HepG2 (cell line): ENCODE data around the gene PPOX. TPM values are rescaled to one million over a fixed set of nuclear protein-coding genes. Genes with fewer than 3 reads are reported as not detected.
A peak's percentile ranks its signal among the peaks of the same experiment; 100 is the strongest.

ENCODE experiments used
- ATF1 ChIP-seq: IDR thresholded peaks from 2 replicates; pipeline ENCODE4 v1.6.1; 2016; ENCODE audit warnings: mild to moderate bottlenecking, control low read depth
- BORCS8-MEF2B ChIP-seq: sonication (generic); formaldehyde crosslinking; IDR thresholded peaks from 2 replicates; pipeline ENCODE4 v1.8.0; 2022; ENCODE audit warnings: mild to moderate bottlenecking, missing genetic modification reagents
- CBX5 ChIP-seq: sonication (generic); formaldehyde crosslinking; IDR thresholded peaks from 2 replicates; pipeline ENCODE4 v1.4.0; 2020; ENCODE audit warnings: missing genetic modification reagents, borderline replicate concordance
- EZH2 ChIP-seq: conservative IDR thresholded peaks from 2 replicates; pipeline ENCODE4 v1.6.1; 2012; ENCODE audit warnings: mild to moderate bottlenecking, low read depth, low read length, moderate library complexity
- HOXA9 ChIP-seq: sonication (generic); formaldehyde crosslinking; IDR thresholded peaks from 2 replicates; pipeline ENCODE4 v1.8.1; 2022; ENCODE audit warnings: missing genetic modification reagents, mild to moderate bottlenecking, moderate library complexity, borderline replicate concordance
- MBNL3 ChIP-seq: fragments of 250-450 bp; sonication (Bioruptor Pico); conservative IDR thresholded peaks from 2 replicates; pipeline ENCODE4 v1.8.0; 2022; ENCODE audit warnings: mild to moderate bottlenecking, inconsistent platforms
- RFXAP ChIP-seq: sonication (generic); formaldehyde crosslinking; IDR thresholded peaks from 2 replicates; pipeline ENCODE4 v1.4.0; 2020; ENCODE audit warnings: missing genetic modification reagents, borderline replicate concordance
- TCF7 ChIP-seq: sonication (generic); IDR thresholded peaks from 2 replicates; pipeline ENCODE4 v1.6.1; 2016; ENCODE audit warnings: antibody characterized with exemption, low read depth
- ZNF292 ChIP-seq: sonication (generic); formaldehyde crosslinking; IDR thresholded peaks from 2 replicates; pipeline ENCODE4 v1.8.1; 2022; ENCODE audit warnings: mild to moderate bottlenecking, low read depth, missing genetic modification reagents, borderline replicate concordance
- ZNF3 ChIP-seq: IDR thresholded peaks from 2 replicates; pipeline ENCODE4 v1.7.0; 2017; ENCODE audit warnings: inconsistent platforms
- ZNF468 ChIP-seq: sonication (generic); formaldehyde crosslinking; IDR thresholded peaks from 2 replicates; pipeline ENCODE4 v1.8.0; 2022; ENCODE audit warnings: mild to moderate bottlenecking, moderate library complexity, missing genetic modification reagents
- ZNF766 ChIP-seq: sonication (generic); formaldehyde crosslinking; IDR thresholded peaks from 2 replicates; pipeline ENCODE4 v1.5.0; 2020; ENCODE audit warnings: missing genetic modification reagents, borderline replicate concordance
- ZNF780A ChIP-seq: sonication (generic); formaldehyde crosslinking; IDR thresholded peaks from 2 replicates; pipeline ENCODE4 v1.8.0; 2022; ENCODE audit warnings: mild to moderate bottlenecking, missing genetic modification reagents, moderate library complexity
- ZSCAN29 ChIP-seq: sonication (generic); formaldehyde crosslinking; conservative IDR thresholded peaks from 2 replicates; pipeline ENCODE4 v1.4.0; 2020; ENCODE audit warnings: mild to moderate bottlenecking, missing genetic modification reagents
- polyA plus RNA-seq, 8 experiments: library from polyadenylated mRNA; depleted of rRNA in 3 of 8; stranded (reverse) in 7 of 8; unstranded in 1 of 8; fragments of >200 nt; fragmentation: Illumina TruSeq in 4 of 8; extraction: Trizol in 4 of 8; gene quantifications; 2 replicates each; pipeline versions ENCODE4 v1.2.1 to v1.2.3, GENCODE V29; 2011 to 2016; ENCODE audit warnings: low read depth in 4 of 8, missing spikeins in 1 of 8, mixed read lengths in 1 of 8; ENCODE audit not compliant: insufficient read depth in 1 of 8
- total RNA-seq, 5 experiments: library from RNA; depleted of rRNA; stranded (reverse); fragments of >200 nt; fragmentation: Illumina TruSeq; extraction: Trizol; gene quantifications; 2 replicates each; pipeline ENCODE4 v1.2.3, GENCODE V29; 2016; ENCODE audit warnings: low read depth in 1 of 5
- TF ChIP-seq, protein P1 (sequence below): sonication (generic); formaldehyde crosslinking; IDR thresholded peaks from 2 replicates; pipeline ENCODE4 v1.4.0; 2020; ENCODE audit warnings: missing genetic modification reagents
- TF ChIP-seq, protein P2 (sequence below): sonication (generic); formaldehyde crosslinking; IDR thresholded peaks from 2 replicates; pipeline ENCODE4 v1.4.0; 2020; ENCODE audit warnings: missing genetic modification reagents
- TF ChIP-seq, protein P3 (sequence below): sonication (generic); formaldehyde crosslinking; IDR thresholded peaks from 2 replicates; pipeline ENCODE4 v1.9.0; 2021; ENCODE audit warnings: mild to moderate bottlenecking, missing genetic modification reagents
- TF ChIP-seq, protein P4 (sequence below): fragments of 450-650 bp; IDR thresholded peaks from 2 replicates; pipeline ENCODE4 v1.6.1; 2017

The PPOX gene
- total and polyA plus RNA-seq, 2 of the 13 experiments (the other 11 are each of a cell fraction or from before 2014, with no cell fraction given), result 15.5 to 27.7 TPM

DNA sequence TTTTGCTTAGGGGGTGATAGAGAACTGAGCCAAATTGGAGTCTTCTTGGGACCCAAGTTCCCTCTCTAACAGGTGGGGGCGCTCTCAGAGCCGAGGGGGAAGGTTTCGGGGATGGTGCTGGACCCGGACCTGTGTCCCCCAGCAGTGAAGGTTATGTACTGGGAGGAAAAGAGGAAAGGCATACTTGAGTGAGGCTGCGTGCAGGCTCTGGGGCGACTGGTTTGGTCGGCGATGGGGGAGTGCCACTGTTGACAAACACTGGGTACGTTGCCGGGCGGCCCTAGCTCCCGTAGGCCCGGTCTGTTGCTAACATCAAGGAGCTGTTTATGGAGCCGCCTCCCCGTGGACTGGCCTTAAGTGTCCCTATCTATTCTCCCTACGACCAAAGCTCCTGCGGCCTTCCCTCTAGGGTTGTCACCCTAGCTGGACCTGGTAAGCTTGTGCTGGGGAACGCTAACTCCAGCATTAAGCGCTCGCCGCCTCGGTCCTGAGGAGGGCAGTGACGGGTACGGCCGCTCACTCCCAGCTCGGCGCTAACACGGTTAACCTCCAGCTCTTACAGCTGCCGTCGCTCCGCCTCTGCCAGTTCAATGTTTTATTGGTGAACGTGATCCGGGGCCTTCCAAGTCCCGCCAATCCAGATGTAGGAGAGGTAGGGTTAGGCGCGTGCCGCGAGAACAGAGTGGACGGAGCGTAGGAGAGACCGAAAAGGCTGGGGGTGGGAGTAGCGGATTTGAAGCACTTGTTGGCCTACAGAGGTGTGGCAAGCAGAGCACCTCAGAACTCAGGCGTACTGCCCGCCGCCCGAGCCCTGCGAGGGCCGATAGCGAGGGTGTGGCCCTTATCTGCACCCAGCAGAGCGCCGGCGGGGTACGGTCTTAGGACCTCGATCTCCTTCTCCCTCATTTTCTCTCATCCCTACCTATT is at the start of gene PPOX (continued):
- TF ChIP-seq, protein P1, sequence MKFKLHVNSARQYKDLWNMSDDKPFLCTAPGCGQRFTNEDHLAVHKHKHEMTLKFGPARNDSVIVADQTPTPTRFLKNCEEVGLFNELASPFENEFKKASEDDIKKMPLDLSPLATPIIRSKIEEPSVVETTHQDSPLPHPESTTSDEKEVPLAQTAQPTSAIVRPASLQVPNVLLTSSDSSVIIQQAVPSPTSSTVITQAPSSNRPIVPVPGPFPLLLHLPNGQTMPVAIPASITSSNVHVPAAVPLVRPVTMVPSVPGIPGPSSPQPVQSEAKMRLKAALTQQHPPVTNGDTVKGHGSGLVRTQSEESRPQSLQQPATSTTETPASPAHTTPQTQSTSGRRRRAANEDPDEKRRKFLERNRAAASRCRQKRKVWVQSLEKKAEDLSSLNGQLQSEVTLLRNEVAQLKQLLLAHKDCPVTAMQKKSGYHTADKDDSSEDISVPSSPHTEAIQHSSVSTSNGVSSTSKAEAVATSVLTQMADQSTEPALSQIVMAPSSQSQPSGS (CRISPR knock-in tag), result no peak
- TF ChIP-seq TCF7 (no peak), BORCS8-MEF2B (peak; percentile 70; the same call in 1 of the 2 replicates), ZNF468 (CRISPR knock-in tag) (no peak), ATF1 (CRISPR knock-in tag) (peak; percentile 57), CBX5 (CRISPR knock-in tag) (no peak), ZSCAN29 (CRISPR knock-in tag) (no peak), ZNF292 (CRISPR knock-in tag) (no peak), EZH2 (no peak), ZNF766 (CRISPR knock-in tag) (no peak), ZNF780A (no peak), RFXAP (CRISPR knock-in tag) (peak; percentile 89; the same call in 1 of the 2 replicates), HOXA9 (CRISPR knock-in tag) (no peak), ZNF3 (CRISPR knock-in tag) (no peak), MBNL3 (CRISPR knock-in tag) (no peak)
- TF ChIP-seq, protein P2, sequence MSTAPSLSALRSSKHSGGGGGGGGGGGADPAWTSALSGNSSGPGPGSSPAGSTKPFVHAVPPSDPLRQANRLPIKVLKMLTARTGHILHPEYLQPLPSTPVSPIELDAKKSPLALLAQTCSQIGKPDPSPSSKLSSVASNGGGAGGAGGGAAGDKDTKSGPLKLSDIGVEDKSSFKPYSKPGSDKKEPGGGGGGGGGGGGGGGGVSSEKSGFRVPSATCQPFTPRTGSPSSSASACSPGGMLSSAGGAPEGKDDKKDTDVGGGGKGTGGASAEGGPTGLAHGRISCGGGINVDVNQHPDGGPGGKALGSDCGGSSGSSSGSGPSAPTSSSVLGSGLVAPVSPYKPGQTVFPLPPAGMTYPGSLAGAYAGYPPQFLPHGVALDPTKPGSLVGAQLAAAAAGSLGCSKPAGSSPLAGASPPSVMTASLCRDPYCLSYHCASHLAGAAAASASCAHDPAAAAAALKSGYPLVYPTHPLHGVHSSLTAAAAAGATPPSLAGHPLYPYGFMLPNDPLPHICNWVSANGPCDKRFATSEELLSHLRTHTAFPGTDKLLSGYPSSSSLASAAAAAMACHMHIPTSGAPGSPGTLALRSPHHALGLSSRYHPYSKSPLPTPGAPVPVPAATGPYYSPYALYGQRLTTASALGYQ (CRISPR knock-in tag), result no peak; the same call in 1 of the 2 replicates
- TF ChIP-seq, protein P3, sequence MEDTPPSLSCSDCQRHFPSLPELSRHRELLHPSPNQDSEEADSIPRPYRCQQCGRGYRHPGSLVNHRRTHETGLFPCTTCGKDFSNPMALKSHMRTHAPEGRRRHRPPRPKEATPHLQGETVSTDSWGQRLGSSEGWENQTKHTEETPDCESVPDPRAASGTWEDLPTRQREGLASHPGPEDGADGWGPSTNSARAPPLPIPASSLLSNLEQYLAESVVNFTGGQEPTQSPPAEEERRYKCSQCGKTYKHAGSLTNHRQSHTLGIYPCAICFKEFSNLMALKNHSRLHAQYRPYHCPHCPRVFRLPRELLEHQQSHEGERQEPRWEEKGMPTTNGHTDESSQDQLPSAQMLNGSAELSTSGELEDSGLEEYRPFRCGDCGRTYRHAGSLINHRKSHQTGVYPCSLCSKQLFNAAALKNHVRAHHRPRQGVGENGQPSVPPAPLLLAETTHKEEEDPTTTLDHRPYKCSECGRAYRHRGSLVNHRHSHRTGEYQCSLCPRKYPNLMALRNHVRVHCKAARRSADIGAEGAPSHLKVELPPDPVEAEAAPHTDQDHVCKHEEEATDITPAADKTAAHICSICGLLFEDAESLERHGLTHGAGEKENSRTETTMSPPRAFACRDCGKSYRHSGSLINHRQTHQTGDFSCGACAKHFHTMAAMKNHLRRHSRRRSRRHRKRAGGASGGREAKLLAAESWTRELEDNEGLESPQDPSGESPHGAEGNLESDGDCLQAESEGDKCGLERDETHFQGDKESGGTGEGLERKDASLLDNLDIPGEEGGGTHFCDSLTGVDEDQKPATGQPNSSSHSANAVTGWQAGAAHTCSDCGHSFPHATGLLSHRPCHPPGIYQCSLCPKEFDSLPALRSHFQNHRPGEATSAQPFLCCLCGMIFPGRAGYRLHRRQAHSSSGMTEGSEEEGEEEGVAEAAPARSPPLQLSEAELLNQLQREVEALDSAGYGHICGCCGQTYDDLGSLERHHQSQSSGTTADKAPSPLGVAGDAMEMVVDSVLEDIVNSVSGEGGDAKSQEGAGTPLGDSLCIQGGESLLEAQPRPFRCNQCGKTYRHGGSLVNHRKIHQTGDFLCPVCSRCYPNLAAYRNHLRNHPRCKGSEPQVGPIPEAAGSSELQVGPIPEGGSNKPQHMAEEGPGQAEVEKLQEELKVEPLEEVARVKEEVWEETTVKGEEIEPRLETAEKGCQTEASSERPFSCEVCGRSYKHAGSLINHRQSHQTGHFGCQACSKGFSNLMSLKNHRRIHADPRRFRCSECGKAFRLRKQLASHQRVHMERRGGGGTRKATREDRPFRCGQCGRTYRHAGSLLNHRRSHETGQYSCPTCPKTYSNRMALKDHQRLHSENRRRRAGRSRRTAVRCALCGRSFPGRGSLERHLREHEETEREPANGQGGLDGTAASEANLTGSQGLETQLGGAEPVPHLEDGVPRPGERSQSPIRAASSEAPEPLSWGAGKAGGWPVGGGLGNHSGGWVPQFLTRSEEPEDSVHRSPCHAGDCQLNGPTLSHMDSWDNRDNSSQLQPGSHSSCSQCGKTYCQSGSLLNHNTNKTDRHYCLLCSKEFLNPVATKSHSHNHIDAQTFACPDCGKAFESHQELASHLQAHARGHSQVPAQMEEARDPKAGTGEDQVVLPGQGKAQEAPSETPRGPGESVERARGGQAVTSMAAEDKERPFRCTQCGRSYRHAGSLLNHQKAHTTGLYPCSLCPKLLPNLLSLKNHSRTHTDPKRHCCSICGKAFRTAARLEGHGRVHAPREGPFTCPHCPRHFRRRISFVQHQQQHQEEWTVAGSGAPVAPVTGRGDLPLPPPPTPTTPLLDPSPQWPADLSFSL (CRISPR knock-in tag), result no peak
- TF ChIP-seq, protein P4, sequence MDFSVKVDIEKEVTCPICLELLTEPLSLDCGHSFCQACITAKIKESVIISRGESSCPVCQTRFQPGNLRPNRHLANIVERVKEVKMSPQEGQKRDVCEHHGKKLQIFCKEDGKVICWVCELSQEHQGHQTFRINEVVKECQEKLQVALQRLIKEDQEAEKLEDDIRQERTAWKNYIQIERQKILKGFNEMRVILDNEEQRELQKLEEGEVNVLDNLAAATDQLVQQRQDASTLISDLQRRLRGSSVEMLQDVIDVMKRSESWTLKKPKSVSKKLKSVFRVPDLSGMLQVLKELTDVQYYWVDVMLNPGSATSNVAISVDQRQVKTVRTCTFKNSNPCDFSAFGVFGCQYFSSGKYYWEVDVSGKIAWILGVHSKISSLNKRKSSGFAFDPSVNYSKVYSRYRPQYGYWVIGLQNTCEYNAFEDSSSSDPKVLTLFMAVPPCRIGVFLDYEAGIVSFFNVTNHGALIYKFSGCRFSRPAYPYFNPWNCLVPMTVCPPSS, result no peak
